HepG2 (cell line): ENCODE measurements around the gene ADPRM.

ENCODE experiments used
- BCLAF1 ChIP-seq: fragments of 450-650 bp; IDR thresholded peaks from 2 replicates; pipeline ENCODE4 v1.6.1; 2017; ENCODE audit warnings: mild to moderate bottlenecking
- CTCF ChIP-seq: sonication (generic); formaldehyde crosslinking; IDR thresholded peaks from 2 replicates; pipeline ENCODE4 v1.5.0; 2020; ENCODE audit warnings: mild to moderate bottlenecking, missing genetic modification reagents, moderate library complexity
- POLR2A ChIP-seq, 2 experiments: IDR thresholded peaks; 2 replicates each; pipeline ENCODE4 v1.6.1; 2011; ENCODE audit warnings: low read depth in 2 of 2, low read length in 2 of 2, mild to moderate bottlenecking in 1 of 2, moderate library complexity in 1 of 2; ENCODE audit not compliant: insufficient read depth in 1 of 2
- POLR2AphosphoS5 ChIP-seq: IDR thresholded peaks from 2 replicates; pipeline ENCODE4 v1.6.1; 2012; ENCODE audit warnings: low read depth, low read length
- TAF15 ChIP-seq: fragments of 200-400 bp; formaldehyde crosslinking; IDR thresholded peaks from one replicate; pipeline ENCODE4 v1.6.1; 2018; ENCODE audit warnings: mild to moderate bottlenecking, low read depth, low read length; ENCODE audit not compliant: poor library complexity, severe bottlenecking
- USF2 ChIP-seq, 2 experiments: sonication (generic) in 1 of 2; formaldehyde crosslinking in 1 of 2; IDR thresholded peaks; 2 replicates each; pipeline versions ENCODE4 v1.5.1 to v1.6.1; 2011 to 2020; ENCODE audit warnings: borderline replicate concordance in 1 of 2, low read depth in 1 of 2, low read length in 1 of 2, mild to moderate bottlenecking in 1 of 2, missing genetic modification reagents in 1 of 2, moderate library complexity in 1 of 2
- WIZ ChIP-seq: sonication (generic); formaldehyde crosslinking; IDR thresholded peaks from 2 replicates; pipeline ENCODE4 v1.5.1; 2020; ENCODE audit warnings: mild to moderate bottlenecking, missing genetic modification reagents
- ZNF138 ChIP-seq: sonication (generic); formaldehyde crosslinking; IDR thresholded peaks from 2 replicates; pipeline ENCODE4 v1.5.0; 2020; ENCODE audit warnings: mild to moderate bottlenecking, low read depth, missing genetic modification reagents
- ZNF777 ChIP-seq: sonication (generic); formaldehyde crosslinking; IDR thresholded peaks from 2 replicates; pipeline ENCODE4 v1.4.0; 2020; ENCODE audit warnings: missing genetic modification reagents

DNA sequence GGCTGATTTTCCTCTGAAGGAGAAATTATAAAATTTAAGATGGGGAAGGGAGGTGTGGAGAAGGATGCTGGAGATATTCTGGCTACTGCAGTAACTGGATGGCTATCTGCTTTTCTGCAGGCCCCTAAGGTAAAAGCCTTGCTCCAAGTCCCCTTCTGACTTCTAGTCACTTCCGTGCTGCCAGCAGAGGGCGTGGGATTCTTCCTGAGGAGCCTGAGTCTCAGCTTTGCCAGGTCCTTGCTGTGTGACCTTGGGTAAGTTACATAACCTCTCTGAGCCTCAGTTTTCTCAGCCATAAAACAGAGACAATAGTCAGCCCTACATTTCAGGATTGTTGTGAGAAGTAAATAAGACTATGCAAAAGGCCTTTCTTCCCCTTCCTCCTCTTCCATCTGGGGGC lies 56.7 kb downstream of the ADPRM start:
- TF ChIP-seq BCLAF1 (no peak), TAF15 (no peak), USF2 (IDR thresholded peaks at IDR 0.05; ENCODE audit: low read depth, low read length) (no peak), USF2 (CRISPR knock-in tag; IDR thresholded peaks at IDR 0.05; ENCODE audit: borderline replicate concordance) (no peak), POLR2AphosphoS5 (no peak), WIZ (CRISPR knock-in tag) (no peak), ZNF138 (CRISPR knock-in tag) (no peak), POLR2A (IDR thresholded peaks at IDR 0.05; ENCODE audit: insufficient read depth in 1 of 2, low read depth in 2 of 2, low read length in 2 of 2) (no peak), CTCF (peak; percentile 45), ZNF777 (CRISPR knock-in tag) (no peak)
